B cell (primary cell): ENCODE results near the gene SPATA20. TPM values are rescaled to one million over a fixed set of nuclear protein-coding genes. Genes with fewer than 3 reads are reported as not detected.

Source experiments
- ATAC-seq: fragments of 200-7000 bp; cut with Tn5 transposase; one replicate; pipeline ENCODE4 v1.10.0; 2021; ENCODE audit warnings: low read depth, mild to moderate bottlenecking, moderate number of reproducible peaks, moderate library complexity
- CTCF ChIA-PET: fragments of 350-600 bp; sonication (Branson Sonifier 250); formaldehyde crosslinking; loops from one replicate; lab custom pipeline; 2021; ENCODE audit warnings: antibody characterized with exemption, inconsistent platforms; lab: Charles Lee
- POLR2A ChIA-PET: fragments of 350-600 bp; sonication (Branson Sonifier 250); formaldehyde crosslinking; loops from one replicate; lab custom pipeline; 2021; ENCODE audit warnings: antibody characterized with exemption; lab: Charles Lee
- DNase-seq: peaks from one replicate; pipeline ENCODE4 v3.0.0; 2013
- H2AFZ ChIP-seq: 2 replicates; pipeline ENCODE4 v1.6.1; 2012; ENCODE audit warnings: mild to moderate bottlenecking, low read depth, low read length; ENCODE audit not compliant: insufficient read depth, poor library complexity, severe bottlenecking
- H3K27ac ChIP-seq, 2 donors: 1 replicate in 1 of 2; 2 replicates in 1 of 2; pipeline ENCODE4 v1.5.1; 2012 to 2013; ENCODE audit warnings: low read length in 2 of 2, mild to moderate bottlenecking in 2 of 2, moderate library complexity in 1 of 2
- H3K27me3 ChIP-seq, 4 experiments: fragments of 200-600 bp in 1 of 4; sonication (generic) in 1 of 4; replicated peaks in 1 of 4; 1 replicate in 2 of 4; 2 replicates in 2 of 4; pipeline versions ENCODE4 v1.6.1 to v1.7.0; 2013 to 2016; ENCODE audit warnings: low read length in 3 of 4, mild to moderate bottlenecking in 2 of 4, mixed read lengths in 1 of 4, moderate library complexity in 1 of 4; ENCODE audit not compliant: insufficient read depth in 4 of 4, control insufficient read depth in 3 of 4; ENCODE audit errors: control extremely low read depth in 1 of 4
- H3K36me3 ChIP-seq, 2 experiments: replicated peaks in 1 of 2; 1 replicate in 1 of 2; 2 replicates in 1 of 2; pipeline versions ENCODE4 v1.6.1 to v1.7.1; 2013; ENCODE audit warnings: low read length in 1 of 2; ENCODE audit not compliant: insufficient read depth in 2 of 2, control insufficient read depth in 1 of 2; ENCODE audit errors: control extremely low read depth in 1 of 2, extremely low read depth in 1 of 2
- H3K4me1 ChIP-seq, 2 donors: fragments of 200-600 bp in 1 of 2; sonication (generic) in 1 of 2; 1 replicate in 1 of 2; 2 replicates in 1 of 2; pipeline versions ENCODE4 v1.5.1 to v1.6.1; 2013 to 2017; ENCODE audit warnings: low read length in 2 of 2; ENCODE audit not compliant: control insufficient read depth in 2 of 2, insufficient read depth in 2 of 2
- H3K4me2 ChIP-seq: replicated peaks from 2 replicates; pipeline ENCODE3; 2012; ENCODE audit warnings: mild to moderate bottlenecking, low read depth, low read length; ENCODE audit not compliant: poor library complexity, severe bottlenecking
- H3K4me3 ChIP-seq, 5 experiments: fragments of 200-600 bp in 1 of 5; sonication (generic) in 1 of 5; 1 replicate in 3 of 5; 2 replicates in 2 of 5; pipeline versions ENCODE4 v1.5.1 to v1.7.0; 2011 to 2016; ENCODE audit warnings: low read length in 4 of 5, mild to moderate bottlenecking in 4 of 5, low read depth in 2 of 5, control low read depth in 1 of 5, moderate library complexity in 1 of 5; ENCODE audit not compliant: insufficient read depth in 1 of 5; ENCODE audit errors: control extremely low read depth in 1 of 5, extremely low read depth in 1 of 5
- H3K79me2 ChIP-seq: fragments of 200-600 bp; sonication (generic); one replicate; pipeline ENCODE4 v1.6.0; 2016; ENCODE audit warnings: low read length; ENCODE audit not compliant: control insufficient read depth, insufficient read depth
- H3K9ac ChIP-seq: fragments of 200-600 bp; sonication (generic); 2 replicates; pipeline ENCODE4 v1.6.1; 2017; ENCODE audit warnings: mild to moderate bottlenecking, low read length, moderate library complexity
- H3K9me3 ChIP-seq, 3 donors: one replicate each; pipeline versions ENCODE4 v1.6.1 to v1.7.1; 2013; ENCODE audit warnings: low read length in 2 of 3; ENCODE audit not compliant: control insufficient read depth in 2 of 3, insufficient read depth in 1 of 3; ENCODE audit errors: control extremely low read depth in 1 of 3
- H4K20me1 ChIP-seq: 2 replicates; pipeline ENCODE4 v1.6.0; 2012; ENCODE audit warnings: mild to moderate bottlenecking, low read length; ENCODE audit not compliant: insufficient read depth, control insufficient read depth, poor library complexity, severe bottlenecking
- H3K27ac Mint-ChIP-seq: one replicate; pipeline ENCODE4 v1.8.0; 2021; ENCODE audit warnings: mixed read lengths
- H3K27me3 Mint-ChIP-seq: one replicate; pipeline ENCODE4 v1.8.0; 2021; ENCODE audit warnings: mixed read lengths
- H3K4me1 Mint-ChIP-seq: one replicate; pipeline ENCODE4 v1.8.0; 2021; ENCODE audit warnings: mixed read lengths
- H3K4me3 Mint-ChIP-seq: one replicate; pipeline ENCODE4 v1.8.0; 2021; ENCODE audit warnings: mixed read lengths
- H3K9me3 Mint-ChIP-seq: one replicate; pipeline ENCODE4 v1.8.0; 2022; ENCODE audit warnings: mixed read lengths; ENCODE audit not compliant: insufficient read depth
- CTCF ChIP-seq: fragments of 200-600 bp; IDR thresholded peaks from one replicate; pipeline ENCODE4 v1.8.0; 2022; ENCODE audit warnings: antibody characterized with exemption, mild to moderate bottlenecking
- EZH2 ChIP-seq: IDR thresholded peaks from 2 replicates; pipeline ENCODE4 v1.6.1; 2012; ENCODE audit warnings: borderline replicate concordance, low read depth, mild to moderate bottlenecking, moderate library complexity, low read length; ENCODE audit not compliant: insufficient read depth, poor library complexity, severe bottlenecking
- WGBS: methylation state at CpG from one replicate; pipeline ENCODE4 v1.1.5; 2013; ENCODE audit warnings: missing lambda C conversion rate; ENCODE audit not compliant: insufficient coverage; 5-methylcytosine and 5-hydroxymethylcytosine counted together
- intact Hi-C: fragments of 100-400 bp; cut with micrococcal nuclease; formaldehyde crosslinking; loops from one replicate; pipeline ENCODE4 v1.10.0; 2022
- polyA plus RNA-seq: library from polyadenylated mRNA; depleted of rRNA; stranded (reverse); fragments of >200 nt; gene quantifications from 2 replicates; pipeline ENCODE4 v1.2.3, GENCODE V29; 2012
- total RNA-seq, 2 donors: library from RNA; stranded (reverse); fragments of 120-200 nt in 1 of 2; gene quantifications; 1 replicate in 1 of 2; 2 replicates in 1 of 2; pipeline versions ENCODE4 v1.2.3 to v1.2.4, GENCODE V29; 2013 to 2022

Gene SPATA20
- total and polyA plus RNA-seq, 2 donors (not counting 1 experiment from before 2014, with no cell fraction given), result 61.7 to 68.5 TPM

- no peak for DNase-seq
- Mint-ChIP-seq H3K4me1 (no peaks in the 10 kb centered on the region), H3K27me3 (peaks cover 32% of the 10 kb centered on the region), H3K4me3 (no peak overlapping the region), H3K27ac (no peak overlapping the region), H3K9me3 (no peaks in the 10 kb centered on the region)
- ChIA-PET CTCF (no interaction called here), POLR2A (no interaction called here)
- WGBS, result 20% methylated on average over 13 of the region's 13 CpGs
- Histone ChIP-seq H3K4me3 (no peak overlapping the region), H4K20me1 (no peaks in the 10 kb centered on the region), H3K9ac (no peak overlapping the region), H3K4me2 (no peak overlapping the region), H3K36me3 (no peaks in the 10 kb centered on the region), H3K27ac (no peak overlapping the region), H2AFZ (no peak overlapping the region), H3K79me2 (no peaks in the 10 kb centered on the region), H3K27me3 (peaks cover 0 to 22% (median 0%) of the 10 kb centered on the region in 4 experiments), H3K9me3 (no peaks in the 10 kb centered on the region), H3K4me1 (no peaks in the 10 kb centered on the region)
- intact Hi-C loops, result no loop called here
- ATAC-seq, result no peak
- no peak for TF ChIP-seq EZH2
- no peak for TF ChIP-seq CTCF
Observed at GRCh38 chr17:50604513-50604912, 57.5 kb downstream of the SPATA20 start.

GRCh38 chr17:50605429-50605828 lies 58.5 kb downstream of the SPATA20 start:
- intact Hi-C loops, result no loop called here
- H4K20me1 ChIP-seq, result no peaks in the 10 kb centered on the region
- CTCF ChIA-PET, result no interaction called here
- WGBS, result 63% methylated on average over 5 of the region's 10 CpGs
- H3K4me1 ChIP-seq, result no peaks in the 10 kb centered on the region
- no peak overlapping the region for H3K27ac ChIP-seq
- Mint-ChIP-seq H3K27ac (no peak overlapping the region), H3K9me3 (no peaks in the 10 kb centered on the region), H3K4me3 (no peak overlapping the region), H3K4me1 (no peaks in the 10 kb centered on the region), H3K27me3 (peaks cover 36% of the 10 kb centered on the region)
- no peaks in the 10 kb centered on the region for H3K79me2 ChIP-seq
- H3K4me3 ChIP-seq, result no peak overlapping the region
- no peaks in the 10 kb centered on the region for H3K36me3 ChIP-seq
- H3K9ac ChIP-seq, result no peak overlapping the region
- POLR2A ChIA-PET, result no interaction called here
- ATAC-seq (no peak), DNase-seq (no peak)
- H3K4me2 ChIP-seq, result no peak overlapping the region
- no peaks in the 10 kb centered on the region for H3K9me3 ChIP-seq
- H2AFZ ChIP-seq, result no peak overlapping the region
- H3K27me3 ChIP-seq, result peaks cover 0 to 22% (median 0%) of the 10 kb centered on the region in 4 experiments
- TF ChIP-seq CTCF, result no peak
- TF ChIP-seq EZH2, result no peak

Other genes starting within 250 kb of the SPATA20 start
- 29.9 and 30.3 TPM in 2 replicates for gene XYLT2, start 201.0 kb upstream of the SPATA20 start, total RNA-seq
- 15.5 and 21.5 TPM in 2 replicates for gene XYLT2, start 201.0 kb upstream of the SPATA20 start, polyA plus RNA-seq
- gene MRPL27, start 174.0 kb upstream of the SPATA20 start, total RNA-seq, result 33.5 and 40.2 TPM in 2 replicates
- 19.8 and 32.5 TPM in 2 replicates for gene MRPL27, start 174.0 kb upstream of the SPATA20 start, polyA plus RNA-seq
- 2.3 and 3.4 TPM in 2 replicates for gene EME1, start 173.9 kb upstream of the SPATA20 start, total RNA-seq
- gene EME1, start 173.9 kb upstream of the SPATA20 start, polyA plus RNA-seq, result 1.6 and 3.0 TPM in 2 replicates
- 29.5 and 31.2 TPM in 2 replicates for gene LRRC59, start 149.7 kb upstream of the SPATA20 start, total RNA-seq
- 27.7 and 47.4 TPM in 2 replicates for gene LRRC59, start 149.7 kb upstream of the SPATA20 start, polyA plus RNA-seq
- 66.1 and 82.6 TPM in 2 replicates for gene ACSF2, start 121.0 kb upstream of the SPATA20 start, total RNA-seq
- gene ACSF2, start 121.0 kb upstream of the SPATA20 start, polyA plus RNA-seq, result 59.6 and 62.1 TPM in 2 replicates
- gene CHAD, start 78.3 kb upstream of the SPATA20 start, total RNA-seq, result 3.5 and 3.9 TPM in 2 replicates
- gene CHAD, start 78.3 kb upstream of the SPATA20 start, polyA plus RNA-seq, result 1.4 and 4.4 TPM in 2 replicates
- gene RSAD1, start 68.3 kb upstream of the SPATA20 start, total RNA-seq, result 52.9 and 53.4 TPM in 2 replicates
- gene RSAD1, start 68.3 kb upstream of the SPATA20 start, polyA plus RNA-seq, result 53.2 and 63.9 TPM in 2 replicates
- gene MYCBPAP, start 38.7 kb upstream of the SPATA20 start, total RNA-seq, result 5.1 and 5.5 TPM in 2 replicates
- 0.45 and 1.9 TPM in 2 replicates for gene MYCBPAP, start 38.7 kb upstream of the SPATA20 start, polyA plus RNA-seq
- gene EPN3, start 14.4 kb upstream of the SPATA20 start, total RNA-seq, result not detected in 2 replicates
- not detected in 2 replicates for gene EPN3, start 14.4 kb upstream of the SPATA20 start, polyA plus RNA-seq
- gene CACNA1G, start 13.5 kb downstream of the SPATA20 start, total RNA-seq, result 0.05 and 0.12 TPM in 2 replicates
- gene CACNA1G, start 13.5 kb downstream of the SPATA20 start, polyA plus RNA-seq, result not detected in 2 replicates
- 0.05 and 0.44 TPM in 2 replicates for gene ABCC3, start 87.7 kb downstream of the SPATA20 start, total RNA-seq
- gene ABCC3, start 87.7 kb downstream of the SPATA20 start, polyA plus RNA-seq, result 0.37 and 0.60 TPM in 2 replicates
- 35.3 and 43.1 TPM in 2 replicates for gene ANKRD40, start 160.7 kb downstream of the SPATA20 start, total RNA-seq
- gene ANKRD40, start 160.7 kb downstream of the SPATA20 start, polyA plus RNA-seq, result 13.7 and 17.9 TPM in 2 replicates
- gene LUC7L3, start 172.4 kb downstream of the SPATA20 start, total RNA-seq, result 305 and 311 TPM in 2 replicates
- gene LUC7L3, start 172.4 kb downstream of the SPATA20 start, polyA plus RNA-seq, result 42.9 and 101 TPM in 2 replicates
- gene ANKRD40CL, start 220.3 kb downstream of the SPATA20 start, total RNA-seq, result not detected in 2 replicates
- not detected in 2 replicates for gene ANKRD40CL, start 220.3 kb downstream of the SPATA20 start, polyA plus RNA-seq